MM.1S (cell line): ENCODE data around the gene LAMA3.

Experiments
- DNase-seq: peaks from one replicate; pipeline ENCODE4 v3.0.0-alpha.2; 2015
- H2AFZ ChIP-seq: fragments of 300-600 bp; sonication (generic); 2 replicates; pipeline ENCODE4 v1.6.0; 2016; ENCODE audit warnings: antibody characterized with exemption, low read length
- H3F3A ChIP-seq: fragments of 300-600 bp; sonication (generic); 2 replicates; pipeline ENCODE4 v1.6.1; 2016; ENCODE audit warnings: mild to moderate bottlenecking, antibody characterized with exemption, low read length, moderate library complexity, mixed read lengths; ENCODE audit not compliant: insufficient read depth
- H3K27ac ChIP-seq: fragments of 300-600 bp; sonication (generic); 2 replicates; pipeline ENCODE4 v1.5.1; 2016; ENCODE audit warnings: mild to moderate bottlenecking, low read length
- H3K27me3 ChIP-seq: fragments of 300-600 bp; sonication (generic); replicated peaks from 2 replicates; pipeline ENCODE4 v1.6.0; 2016; ENCODE audit warnings: low read length; ENCODE audit not compliant: insufficient read depth
- H3K36me3 ChIP-seq: fragments of 300-600 bp; sonication (generic); replicated peaks from 2 replicates; pipeline ENCODE4 v1.6.1; 2016; ENCODE audit warnings: mild to moderate bottlenecking, low read length, mixed read lengths; ENCODE audit not compliant: insufficient read depth
- H3K4me1 ChIP-seq: fragments of 300-600 bp; sonication (generic); 2 replicates; pipeline ENCODE4 v1.6.1; 2016; ENCODE audit warnings: low read length, mixed read lengths
- H3K4me2 ChIP-seq: fragments of 300-600 bp; sonication (generic); 2 replicates; pipeline ENCODE4 v1.6.0; 2016; ENCODE audit warnings: low read depth, low read length
- H3K4me3 ChIP-seq: fragments of 300-600 bp; sonication (generic); 2 replicates; pipeline ENCODE4 v1.5.1; 2016; ENCODE audit warnings: low read length, mixed read lengths
- H3K79me2 ChIP-seq: fragments of 300-600 bp; sonication (generic); 2 replicates; pipeline ENCODE4 v1.6.1; 2016; ENCODE audit warnings: mixed run types, low read length, mixed read lengths
- H3K9ac ChIP-seq: fragments of 300-600 bp; sonication (generic); 2 replicates; pipeline ENCODE4 v1.6.1; 2016; ENCODE audit warnings: low read length, mixed read lengths
- H3K9me2 ChIP-seq: fragments of 300-600 bp; sonication (generic); replicated peaks from 2 replicates; pipeline ENCODE4 v1.6.1; 2016; ENCODE audit warnings: mild to moderate bottlenecking, low read length, mixed read lengths; ENCODE audit not compliant: insufficient read depth
- H3K9me3 ChIP-seq: fragments of 300-600 bp; sonication (generic); replicated peaks from 2 replicates; pipeline ENCODE4 v1.6.1; 2016; ENCODE audit warnings: mild to moderate bottlenecking, low read length, mixed read lengths; ENCODE audit not compliant: insufficient read depth
- H4K20me1 ChIP-seq: fragments of 300-600 bp; sonication (generic); 2 replicates; pipeline ENCODE4 v1.6.1; 2016; ENCODE audit warnings: mild to moderate bottlenecking, low read length, moderate library complexity, mixed read lengths; ENCODE audit not compliant: insufficient read depth
- EZH2 ChIP-seq: fragments of 300-600 bp; sonication (generic); optimal IDR thresholded peaks from 2 replicates; pipeline ENCODE3; 2017; ENCODE audit warnings: low read depth, mild to moderate bottlenecking, antibody characterized with exemption, low read length, mixed read lengths
- EZH2phosphoT487 ChIP-seq: fragments of 300-600 bp; sonication (generic); IDR thresholded peaks from 2 replicates; pipeline ENCODE4 v1.6.1; 2018; ENCODE audit warnings: antibody characterized with exemption, low read length
- TF ChIP-seq, protein P1 (sequence below): fragments of 300-600 bp; sonication (generic); IDR thresholded peaks from 2 replicates; pipeline ENCODE4 v1.5.1; 2016; ENCODE audit warnings: antibody characterized with exemption, low read length, mixed read lengths

Gene LAMA3

DNA sequence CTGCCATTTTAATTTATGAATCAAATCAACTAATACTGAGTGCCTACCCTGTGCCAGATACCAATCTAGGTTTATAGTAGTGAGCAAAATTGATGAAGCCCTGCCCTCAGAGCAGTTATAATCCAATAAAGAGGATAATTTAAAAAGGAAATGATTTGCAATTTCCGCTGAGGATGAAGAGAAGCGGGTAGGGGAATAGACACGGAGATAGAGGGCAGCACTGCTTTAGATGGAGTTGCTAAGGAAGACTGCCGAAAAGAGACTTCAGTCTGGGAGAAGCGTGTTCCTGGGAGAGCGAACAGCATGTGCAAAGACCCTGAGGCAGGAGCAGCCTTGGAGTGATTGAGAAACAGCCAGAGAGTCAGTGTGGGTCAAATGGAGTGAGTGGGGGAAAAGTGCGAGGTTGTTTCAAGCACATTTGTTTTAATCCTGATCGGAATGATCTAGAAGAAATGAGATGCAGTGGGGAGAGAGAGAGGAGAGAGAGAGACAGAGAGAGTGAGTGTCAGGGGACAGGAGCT is 12.4 kb downstream of the LAMA3 start:
- Histone ChIP-seq H4K20me1 (no peaks in the 10 kb centered on the region), H3K4me3 (no peak overlapping the region), H3K9ac (no peak overlapping the region), H3K27ac (peak overlapping the region; percentile 1; the same call in 1 of the 2 replicates), H3K9me3 (no peaks in the 10 kb centered on the region), H3F3A (no peaks in the 10 kb centered on the region), H3K4me1 (peaks cover 7% of the 10 kb centered on the region; the same call in 1 of the 2 replicates), H3K9me2 (no peaks in the 10 kb centered on the region), H3K36me3 (no peaks in the 10 kb centered on the region), H3K79me2 (no peaks in the 10 kb centered on the region), H2AFZ (no peak overlapping the region), H3K4me2 (no peak overlapping the region), H3K27me3 (no peaks in the 10 kb centered on the region)
- TF ChIP-seq EZH2phosphoT487: no peak
- TF ChIP-seq, protein P1, sequence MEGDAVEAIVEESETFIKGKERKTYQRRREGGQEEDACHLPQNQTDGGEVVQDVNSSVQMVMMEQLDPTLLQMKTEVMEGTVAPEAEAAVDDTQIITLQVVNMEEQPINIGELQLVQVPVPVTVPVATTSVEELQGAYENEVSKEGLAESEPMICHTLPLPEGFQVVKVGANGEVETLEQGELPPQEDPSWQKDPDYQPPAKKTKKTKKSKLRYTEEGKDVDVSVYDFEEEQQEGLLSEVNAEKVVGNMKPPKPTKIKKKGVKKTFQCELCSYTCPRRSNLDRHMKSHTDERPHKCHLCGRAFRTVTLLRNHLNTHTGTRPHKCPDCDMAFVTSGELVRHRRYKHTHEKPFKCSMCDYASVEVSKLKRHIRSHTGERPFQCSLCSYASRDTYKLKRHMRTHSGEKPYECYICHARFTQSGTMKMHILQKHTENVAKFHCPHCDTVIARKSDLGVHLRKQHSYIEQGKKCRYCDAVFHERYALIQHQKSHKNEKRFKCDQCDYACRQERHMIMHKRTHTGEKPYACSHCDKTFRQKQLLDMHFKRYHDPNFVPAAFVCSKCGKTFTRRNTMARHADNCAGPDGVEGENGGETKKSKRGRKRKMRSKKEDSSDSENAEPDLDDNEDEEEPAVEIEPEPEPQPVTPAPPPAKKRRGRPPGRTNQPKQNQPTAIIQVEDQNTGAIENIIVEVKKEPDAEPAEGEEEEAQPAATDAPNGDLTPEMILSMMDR: no peak
- no peak for TF ChIP-seq EZH2
- DNase-seq: no peak

DNA sequence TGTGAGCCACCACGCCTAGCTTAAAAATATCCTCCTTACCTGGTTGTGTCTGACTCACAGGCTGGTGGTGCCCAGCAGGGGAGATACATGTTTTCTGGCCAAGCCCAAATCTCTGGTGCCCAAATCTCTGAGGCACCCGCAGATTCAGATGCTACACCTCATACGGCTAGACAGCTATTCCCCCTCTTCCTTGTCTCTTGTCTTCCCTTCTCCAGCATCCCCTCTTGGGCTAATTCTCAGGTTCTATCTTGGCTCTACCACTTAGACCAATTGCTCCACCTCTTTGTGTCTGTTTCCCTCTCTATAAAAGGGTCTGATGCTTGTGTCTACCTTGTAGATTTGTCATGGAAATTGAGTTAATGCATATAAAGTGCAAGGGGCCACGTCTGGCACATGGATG is 13.4 kb downstream of the LAMA3 start:
- H3K9ac ChIP-seq: no peak overlapping the region
- H3K36me3 ChIP-seq: no peaks in the 10 kb centered on the region
- H3K79me2 ChIP-seq: no peaks in the 10 kb centered on the region
- H3K27me3 ChIP-seq: no peaks in the 10 kb centered on the region
- DNase-seq: no peak
- H3K9me3 ChIP-seq: no peaks in the 10 kb centered on the region
- peaks cover 7% of the 10 kb centered on the region; the same call in 1 of the 2 replicates for H3K4me1 ChIP-seq
- no peaks in the 10 kb centered on the region for H3F3A ChIP-seq
- H3K4me3 ChIP-seq: no peak overlapping the region
- no peak for TF ChIP-seq EZH2
- no peak for TF ChIP-seq EZH2phosphoT487
- TF ChIP-seq, protein P1: no peak
- no peak overlapping the region for H3K27ac ChIP-seq
- H3K9me2 ChIP-seq: no peaks in the 10 kb centered on the region
- no peaks in the 10 kb centered on the region for H4K20me1 ChIP-seq
- H3K4me2 ChIP-seq: no peak overlapping the region
- H2AFZ ChIP-seq: no peak overlapping the region

DNA sequence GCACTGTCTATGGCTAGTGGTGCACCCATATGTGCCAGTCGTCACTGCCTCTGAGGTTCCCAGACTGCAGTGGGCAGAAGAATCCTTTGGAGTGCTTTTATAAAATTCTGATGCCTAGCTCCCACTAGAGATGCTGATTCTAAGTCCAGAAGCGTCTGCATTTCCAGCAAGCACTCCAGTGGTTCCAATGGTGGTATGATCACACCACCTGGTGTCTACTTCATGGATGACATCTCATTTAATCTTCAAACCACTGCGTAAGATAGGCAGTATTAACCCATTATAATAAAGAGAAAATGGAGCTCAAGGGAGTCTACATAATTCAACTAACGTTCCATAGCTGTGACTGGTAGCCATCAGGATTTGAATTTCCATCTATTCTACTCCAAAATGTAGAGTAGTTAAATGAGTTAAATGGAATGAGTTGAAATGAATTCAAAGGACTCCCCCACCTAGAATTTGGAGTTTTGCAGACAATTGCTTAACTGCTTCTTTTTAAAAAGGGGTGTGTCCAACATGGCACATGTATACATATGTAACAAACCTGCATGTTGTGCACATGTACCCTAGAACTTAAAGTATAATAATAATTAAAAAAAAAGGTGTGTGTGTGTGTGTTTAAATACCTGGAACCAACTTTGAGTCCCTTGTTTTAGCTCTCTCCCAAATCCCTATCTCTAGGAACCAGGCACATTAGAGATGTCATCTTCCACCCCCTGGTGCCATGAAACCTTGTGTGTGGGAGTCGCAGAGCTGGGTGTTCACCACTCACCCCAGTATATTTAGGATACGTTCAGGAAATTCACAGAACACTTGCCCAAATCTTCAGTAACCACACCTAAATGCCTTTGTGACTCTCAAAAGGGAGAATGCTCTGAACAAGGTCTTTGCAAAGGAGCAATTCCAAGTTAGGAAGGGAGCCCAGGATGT is 14.1 kb downstream of the LAMA3 start:
- no peak overlapping the region for H3K4me3 ChIP-seq
- peaks cover 7% of the 10 kb centered on the region; the same call in 1 of the 2 replicates for H3K4me1 ChIP-seq
- no peak overlapping the region for H3K4me2 ChIP-seq
- no peaks in the 10 kb centered on the region for H3K79me2 ChIP-seq
- H4K20me1 ChIP-seq: no peaks in the 10 kb centered on the region
- H3K36me3 ChIP-seq: no peaks in the 10 kb centered on the region
- no peak overlapping the region for H3K9ac ChIP-seq
- no peaks in the 10 kb centered on the region for H3K9me3 ChIP-seq
- H3F3A ChIP-seq: no peaks in the 10 kb centered on the region
- H2AFZ ChIP-seq: no peak overlapping the region
- no peak for DNase-seq
- no peaks in the 10 kb centered on the region for H3K27me3 ChIP-seq
- TF ChIP-seq, protein P1: peak; percentile 32; the same call in 1 of the 2 replicates
- no peak for TF ChIP-seq EZH2phosphoT487
- TF ChIP-seq EZH2: no peak
- H3K27ac ChIP-seq: no peak overlapping the region
- H3K9me2 ChIP-seq: no peaks in the 10 kb centered on the region
